ELF-1 (cell line): Measurements from ENCODE around the gene GLRA3.

Source experiments
- DNase-seq: peaks from one replicate; pipeline ENCODE4 v3.0.0-alpha.2; 2016; ENCODE audit warnings: low read depth, low spot score

The GLRA3 gene

DNA sequence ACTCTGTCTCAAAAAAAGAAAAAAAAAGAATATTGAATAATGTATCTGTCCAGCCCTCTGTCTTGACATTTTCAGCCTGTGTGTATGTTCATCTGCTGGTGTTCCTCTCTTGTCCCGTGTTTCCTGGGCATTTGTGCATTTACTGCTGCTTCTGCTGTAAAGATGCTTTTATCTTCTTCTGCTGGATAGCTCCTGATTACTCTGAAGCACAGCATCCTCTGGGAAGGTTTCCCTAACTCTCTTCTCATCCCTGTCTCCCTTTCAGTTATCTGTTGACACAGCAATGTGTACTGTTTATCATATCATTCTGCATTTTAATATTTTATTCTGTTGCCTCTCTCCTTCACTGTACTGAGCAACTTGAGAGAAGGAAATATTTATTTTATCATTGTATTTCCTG, 232.5 kb downstream of the GLRA3 start:
- no peak for DNase-seq

DNA sequence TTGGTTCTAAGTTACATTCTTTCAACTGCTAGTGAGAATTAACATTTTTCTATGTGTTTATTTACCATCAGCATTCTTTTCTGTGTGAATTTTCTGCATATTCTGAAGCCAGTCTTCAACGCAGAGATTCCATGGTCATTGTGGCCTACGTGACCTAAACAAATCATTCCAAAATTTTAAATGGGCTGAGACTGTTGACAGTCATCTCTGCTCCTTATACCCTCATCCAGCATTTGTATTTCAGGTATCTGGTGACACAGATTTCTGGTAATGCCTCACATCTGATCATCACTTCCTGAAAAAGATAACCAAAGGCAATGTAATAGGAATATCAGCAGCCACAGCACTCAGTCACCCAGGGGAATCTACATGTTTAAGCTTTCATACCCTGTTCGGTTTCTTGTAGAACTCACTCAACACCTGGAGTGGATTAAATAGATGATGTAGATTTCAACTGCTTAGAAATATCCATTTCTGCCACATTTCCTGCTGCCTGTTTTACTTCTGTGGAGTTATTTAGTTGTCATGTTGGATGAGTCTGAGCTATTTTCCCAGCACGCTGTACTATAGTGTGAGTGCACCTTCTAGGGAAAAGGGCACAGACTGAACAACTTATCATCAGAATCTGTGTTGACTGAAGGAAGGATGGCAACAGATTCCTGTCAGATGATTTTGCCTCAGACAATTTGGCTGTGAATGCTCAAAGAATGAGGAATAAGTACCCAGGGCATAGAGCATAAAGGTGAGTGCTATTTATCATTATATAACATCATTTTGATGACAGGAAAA, 233.7 kb downstream of the GLRA3 start:
- no peak for DNase-seq

DNA sequence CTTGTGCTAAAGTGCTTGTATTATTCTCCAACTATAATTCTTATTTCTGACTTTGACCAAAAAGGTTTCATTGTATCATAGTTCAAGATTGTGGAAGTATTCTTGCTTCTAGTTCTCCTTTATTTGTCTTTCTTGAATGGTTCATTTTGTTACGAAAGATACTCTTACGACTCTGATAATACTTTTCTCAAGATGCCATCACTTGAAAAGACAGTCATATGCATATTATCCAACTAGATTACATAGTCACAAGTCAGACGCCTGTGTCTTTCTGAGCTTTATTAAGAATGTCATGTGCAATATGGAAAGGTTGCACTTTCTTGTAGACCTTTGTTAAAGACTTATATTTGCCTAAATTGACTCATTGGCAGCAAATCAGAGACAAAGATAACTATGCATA, 235.3 kb downstream of the GLRA3 start:
- DNase-seq, result no peak

DNA sequence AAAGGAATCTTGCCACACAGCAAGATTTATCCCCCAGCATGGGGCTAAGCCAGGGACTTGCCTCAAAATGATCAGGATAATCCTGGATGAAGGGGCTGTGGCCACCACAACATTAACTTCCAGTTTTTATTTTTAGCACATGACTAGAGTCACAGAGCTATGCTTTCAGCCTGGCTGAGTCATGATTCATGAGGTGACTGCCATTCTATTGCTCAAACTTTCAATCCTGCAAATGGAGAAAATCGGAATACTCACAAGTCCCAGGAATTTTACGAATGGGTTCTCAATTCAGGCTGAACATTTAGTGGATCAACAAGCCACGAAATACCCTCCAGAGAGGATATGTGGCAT, 236.1 kb downstream of the GLRA3 start:
- DNase-seq, result no peak

DNA sequence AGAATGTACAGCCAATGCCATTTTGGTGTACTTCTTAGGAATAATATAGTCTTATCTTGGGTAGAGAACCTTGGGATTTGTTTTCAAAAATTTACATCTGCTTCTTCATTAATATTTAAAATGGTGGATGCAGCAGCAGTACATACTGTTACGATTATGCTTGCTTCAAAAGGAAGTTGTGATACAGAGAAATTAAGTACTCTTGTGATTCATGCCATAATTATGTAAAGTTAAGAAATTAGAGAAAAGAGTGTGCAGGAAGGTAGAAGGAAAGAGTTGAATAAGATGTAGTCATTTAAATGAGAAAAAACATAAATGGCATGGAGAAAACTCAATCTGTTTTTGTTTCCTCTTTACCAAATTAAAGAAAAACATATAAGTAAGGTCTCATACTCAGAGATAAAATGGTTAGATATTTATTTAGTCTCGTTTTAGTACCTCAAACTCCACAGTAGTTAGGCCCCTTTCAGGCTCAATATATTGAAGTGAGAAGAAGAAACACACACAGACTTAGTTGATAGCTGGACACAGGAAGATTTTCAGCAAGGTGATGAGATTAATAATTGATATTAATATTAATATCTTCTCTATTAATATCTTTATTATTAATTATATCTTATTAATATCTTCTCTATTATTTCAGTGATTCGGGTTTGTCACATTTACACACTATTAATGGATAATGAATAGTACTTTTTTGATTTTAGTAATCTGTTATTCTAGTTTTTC, 236.6 kb downstream of the GLRA3 start:
- no peak for DNase-seq

DNA sequence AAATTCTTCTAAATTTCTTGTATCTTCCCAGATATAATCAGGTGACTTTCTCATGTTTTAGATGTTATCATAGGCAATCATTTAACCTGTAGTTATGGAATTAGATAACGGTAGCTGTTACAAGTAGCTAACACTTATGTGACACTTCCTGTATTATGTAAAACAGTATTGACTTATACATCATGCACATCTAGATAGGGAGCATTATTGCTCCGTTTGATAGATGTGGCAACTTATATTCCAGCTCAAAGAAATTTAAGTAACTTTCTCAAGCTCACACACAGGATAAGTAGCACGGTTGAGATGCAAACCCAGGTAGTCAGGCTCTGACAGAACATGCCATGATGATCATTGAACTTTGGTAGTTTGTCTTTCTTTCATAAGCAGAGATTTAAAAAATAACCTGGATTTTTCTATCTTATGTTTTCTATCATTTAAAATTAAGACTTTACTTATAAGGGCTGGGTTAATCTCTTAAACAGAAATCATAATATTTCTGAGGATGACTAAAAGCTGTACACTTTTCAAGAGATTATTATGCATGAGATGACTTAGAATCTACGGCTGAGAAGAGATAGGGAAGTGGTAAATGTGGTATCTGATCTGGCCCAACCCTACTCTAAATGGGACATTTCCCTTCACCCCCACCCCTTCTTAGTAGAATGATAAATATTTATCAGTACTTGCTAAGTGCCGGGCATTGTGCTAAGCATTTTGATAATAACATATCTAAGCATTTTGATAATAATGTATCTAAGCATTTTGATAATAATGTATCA, 237.6 kb downstream of the GLRA3 start:
- DNase-seq, result no peak

DNA sequence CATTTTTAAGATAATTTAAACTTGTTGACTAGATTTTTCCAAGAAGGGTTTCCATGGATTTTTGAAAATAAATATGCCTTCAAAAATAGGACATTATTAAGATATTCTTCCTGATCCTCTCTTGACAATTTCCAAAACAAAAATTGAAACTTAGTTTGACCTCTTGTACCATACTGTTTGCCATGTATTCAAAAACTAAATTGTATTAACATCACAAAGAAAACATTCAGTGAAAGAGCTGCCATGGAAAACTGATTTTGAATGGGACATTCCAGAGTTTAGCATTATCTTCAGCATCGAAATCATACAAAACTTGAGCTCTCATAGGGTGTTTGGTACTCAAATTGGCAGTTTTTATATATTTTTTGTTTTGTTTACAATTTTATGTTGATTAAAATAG, 238.7 kb downstream of the GLRA3 start:
- no peak for DNase-seq
